ENCODE measurements around the gene MGLL.

GRCh38 chr3:127712881-127713771 lies 109.2 kb downstream of the MGLL start:
- TF ChIP-seq CTCF (IDR thresholded peaks at IDR 0.05 in 2 of 3, conservative IDR thresholded peaks at IDR 0.05 in 1 of 3; ENCODE audit: borderline replicate concordance in 1 of 3, insufficient read depth in 1 of 3, low read depth in 2 of 3, low read length in 2 of 3), result no peak
- TF ChIP-seq ZBTB33 (IDR thresholded peaks at IDR 0.05; ENCODE audit: extremely low read depth, insufficient replicate concordance, low read length), result no peak
- no peak for TF ChIP-seq ZNF274 (IDR thresholded peaks at IDR 0.05; ENCODE audit: low read depth, low read length)
- no peak for TF ChIP-seq EZH2 (IDR thresholded peaks at IDR 0.05)
- no peak for TF ChIP-seq RAD21 (IDR thresholded peaks at IDR 0.05; ENCODE audit: low read depth)
- no peak for TF ChIP-seq POLR2AphosphoS5 (IDR thresholded peaks at IDR 0.05; ENCODE audit: low read depth, low read length)
- TF ChIP-seq CEBPB (IDR thresholded peaks at IDR 0.05; ENCODE audit: low read depth), result no peak
- no peak for TF ChIP-seq CBX3 (IDR thresholded peaks at IDR 0.05; ENCODE audit: low read depth)
- no peak for TF ChIP-seq ELF1 (IDR thresholded peaks at IDR 0.05; ENCODE audit: borderline replicate concordance, low read depth)
- TF ChIP-seq POLR2A (IDR thresholded peaks at IDR 0.05; ENCODE audit: borderline replicate concordance, extremely low read depth, insufficient read depth, insufficient read length), result no peak
